GM19468 (cell line): ENCODE measurements around the gene PRKCE.

Experiments used
- ATAC-seq: cut with Tn5 transposase; IDR thresholded peaks from one replicate; pipeline ENCODE4 v1.9.1; 2021; ENCODE audit warnings: mild to moderate bottlenecking, moderate library complexity, moderate number of reproducible peaks; ENCODE audit not compliant: unreplicated experiment; ENCODE audit errors: extremely low read depth

Gene PRKCE

DNA sequence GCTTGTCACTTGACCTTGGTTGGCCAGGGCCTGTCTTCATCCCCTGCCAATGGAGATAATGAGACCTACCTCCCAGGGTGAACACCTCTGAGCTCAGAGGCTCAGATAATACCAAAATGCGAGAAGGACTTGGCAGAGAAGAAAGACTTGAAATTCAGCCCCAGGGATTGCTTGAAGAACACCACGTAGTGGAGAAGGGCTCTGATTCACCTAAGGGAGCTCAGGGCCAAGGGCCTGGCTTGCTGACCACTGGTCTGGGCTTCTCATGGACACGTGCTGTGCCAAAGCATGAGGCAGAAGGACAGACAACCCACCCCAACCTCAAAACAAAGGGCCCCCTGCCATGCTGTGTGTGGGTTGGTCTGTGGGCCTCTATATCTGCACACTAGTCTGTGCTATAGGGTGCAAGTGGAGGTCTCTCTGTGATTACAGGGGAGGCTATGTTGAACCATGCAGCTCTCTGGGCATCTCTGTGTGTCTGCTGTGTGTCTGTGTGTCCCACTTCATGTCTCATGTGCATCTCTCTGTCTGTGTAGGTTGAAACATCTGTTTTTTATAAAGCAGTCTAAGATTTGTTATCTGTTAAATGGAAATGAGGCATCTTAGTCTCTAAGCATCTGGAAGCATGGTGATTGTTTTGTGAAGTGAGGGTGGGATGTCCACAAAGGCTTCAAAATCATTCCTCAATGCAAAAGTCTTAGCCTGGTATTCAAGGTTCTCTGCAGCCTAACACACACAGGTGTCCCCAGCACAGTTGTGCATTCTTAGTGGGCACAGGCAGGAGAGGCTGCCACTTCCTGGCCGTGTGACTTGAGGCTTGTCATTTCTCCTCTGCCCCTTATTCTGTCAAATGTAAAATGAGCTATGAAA, 584.8 kb downstream of the PRKCE start:
- ATAC-seq, result no peak

DNA sequence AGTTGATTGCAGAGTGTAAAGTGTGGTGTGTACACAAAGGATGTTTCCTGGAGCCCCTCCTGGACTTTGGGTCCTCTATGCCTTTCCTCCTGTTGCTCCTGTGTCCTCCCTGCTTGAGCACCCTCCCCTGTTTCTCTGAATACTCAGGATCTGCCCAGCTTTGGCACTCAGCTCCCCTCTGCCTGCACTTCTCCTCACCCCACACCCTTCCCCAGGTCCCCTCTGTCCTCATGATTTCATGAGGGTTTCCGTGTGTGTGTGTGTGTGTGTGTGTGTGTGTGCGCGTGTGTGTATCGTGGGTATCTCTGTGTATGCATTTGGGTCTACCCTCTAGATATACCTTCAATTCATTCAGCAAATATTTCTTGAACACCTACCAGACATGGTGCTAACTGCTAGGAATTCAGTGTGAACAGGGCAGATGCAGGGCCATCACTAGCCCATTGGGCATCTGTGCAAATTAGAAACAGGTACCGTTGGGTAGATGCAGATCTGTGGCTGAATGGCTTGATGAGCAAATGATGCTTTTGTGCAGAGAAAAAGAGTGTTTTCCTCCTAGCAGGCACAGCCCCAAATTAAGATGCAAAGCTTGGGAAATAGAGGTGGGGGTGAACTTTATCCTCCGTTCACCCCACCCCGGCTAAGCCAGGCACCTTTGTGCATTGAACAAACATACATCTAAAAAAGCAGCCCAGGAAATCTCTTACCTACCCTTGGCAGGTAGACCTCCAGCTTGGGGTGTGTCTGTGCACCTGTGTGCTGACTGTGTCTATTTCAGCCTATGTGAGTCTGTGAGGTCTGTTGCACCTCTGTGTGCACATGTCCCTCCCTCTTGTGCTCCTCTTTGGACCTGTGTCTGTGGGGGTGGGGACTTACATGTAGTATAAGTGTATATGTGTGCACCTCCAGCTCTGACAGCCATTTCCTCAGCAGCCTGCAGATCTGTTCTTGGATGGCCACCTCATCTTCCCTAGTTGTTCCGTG, 585.7 kb downstream of the PRKCE start:
- no peak for ATAC-seq
